ENCODE data around the gene WFIKKN2.
"Not testable (repeated sequence)": the region's sequence is repeated elsewhere in the genome, so short reads cannot be mapped to it uniquely, and the experiment has no call there.

The WFIKKN2 gene

DNA sequence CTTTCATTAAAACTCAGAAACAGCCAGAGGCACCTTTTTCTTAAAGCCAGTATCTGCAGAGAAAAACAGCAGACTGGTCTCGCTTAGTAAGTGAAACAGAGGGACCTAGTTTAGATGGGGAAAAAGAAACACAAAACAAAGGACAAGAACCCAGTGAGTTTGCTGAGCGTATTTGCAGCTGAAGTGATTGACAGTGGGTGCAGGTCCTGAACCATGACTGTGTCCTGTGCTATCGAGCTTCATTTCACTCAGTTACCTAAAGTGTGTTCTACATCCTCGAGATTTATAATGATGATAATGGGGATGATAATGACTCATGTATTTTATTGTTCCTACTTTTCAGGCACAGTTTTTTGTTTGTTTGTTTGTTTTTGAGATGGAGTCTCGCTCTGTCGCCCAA is 31.7 kb upstream of the WFIKKN2 start:
- TF ChIP-seq, protein P1, sequence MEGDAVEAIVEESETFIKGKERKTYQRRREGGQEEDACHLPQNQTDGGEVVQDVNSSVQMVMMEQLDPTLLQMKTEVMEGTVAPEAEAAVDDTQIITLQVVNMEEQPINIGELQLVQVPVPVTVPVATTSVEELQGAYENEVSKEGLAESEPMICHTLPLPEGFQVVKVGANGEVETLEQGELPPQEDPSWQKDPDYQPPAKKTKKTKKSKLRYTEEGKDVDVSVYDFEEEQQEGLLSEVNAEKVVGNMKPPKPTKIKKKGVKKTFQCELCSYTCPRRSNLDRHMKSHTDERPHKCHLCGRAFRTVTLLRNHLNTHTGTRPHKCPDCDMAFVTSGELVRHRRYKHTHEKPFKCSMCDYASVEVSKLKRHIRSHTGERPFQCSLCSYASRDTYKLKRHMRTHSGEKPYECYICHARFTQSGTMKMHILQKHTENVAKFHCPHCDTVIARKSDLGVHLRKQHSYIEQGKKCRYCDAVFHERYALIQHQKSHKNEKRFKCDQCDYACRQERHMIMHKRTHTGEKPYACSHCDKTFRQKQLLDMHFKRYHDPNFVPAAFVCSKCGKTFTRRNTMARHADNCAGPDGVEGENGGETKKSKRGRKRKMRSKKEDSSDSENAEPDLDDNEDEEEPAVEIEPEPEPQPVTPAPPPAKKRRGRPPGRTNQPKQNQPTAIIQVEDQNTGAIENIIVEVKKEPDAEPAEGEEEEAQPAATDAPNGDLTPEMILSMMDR (IDR thresholded peaks at IDR 0.05; ENCODE audit: borderline replicate concordance, control extremely low read depth, extremely low read depth, insufficient read depth, missing control alignments), result no peak
- in situ Hi-C loops (cut with MboI; ENCODE audit: low sequenced_read_pairs, unreplicated experiment), result no loop called here
- no peak for DNase-seq (ENCODE audit: low spot score)

DNA sequence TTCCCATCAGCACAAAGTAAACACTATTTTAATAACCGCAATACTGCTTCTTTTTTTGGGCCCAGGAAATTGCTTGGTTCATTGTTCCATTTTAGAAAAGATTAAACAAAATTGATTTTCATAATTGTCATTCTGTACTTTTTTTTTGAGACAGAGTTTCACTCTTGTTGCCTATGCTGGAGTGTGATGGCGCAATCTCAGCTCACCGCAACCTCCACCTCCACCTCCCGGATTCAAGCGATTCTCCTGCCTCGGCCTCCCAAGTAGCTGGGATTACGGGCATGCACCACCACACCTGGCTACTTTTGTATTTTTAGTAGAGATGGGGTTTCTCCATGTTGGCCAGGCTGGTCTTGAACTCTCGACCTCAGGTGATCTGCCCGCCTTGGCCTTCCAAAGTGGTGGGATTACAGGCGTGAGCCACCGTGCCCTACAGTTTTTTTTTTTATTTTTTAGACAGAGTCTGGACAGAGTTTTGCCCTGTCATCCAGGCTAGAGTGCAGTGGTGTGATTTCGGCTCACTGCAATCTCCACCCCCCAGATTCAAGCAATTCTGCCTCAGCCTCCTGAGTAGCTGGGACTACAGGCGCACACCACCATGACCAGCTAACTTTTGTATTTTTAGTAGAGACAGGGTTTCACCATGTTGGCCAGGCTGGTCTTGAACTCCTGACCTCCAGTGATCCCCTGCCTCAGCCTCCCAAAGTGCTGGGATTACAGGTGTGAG is 30.5 kb upstream of the WFIKKN2 start:
- in situ Hi-C loops (cut with MboI; ENCODE audit: low sequenced_read_pairs, unreplicated experiment); DNase-seq (ENCODE audit: low spot score): not testable (repeated sequence)

DNA sequence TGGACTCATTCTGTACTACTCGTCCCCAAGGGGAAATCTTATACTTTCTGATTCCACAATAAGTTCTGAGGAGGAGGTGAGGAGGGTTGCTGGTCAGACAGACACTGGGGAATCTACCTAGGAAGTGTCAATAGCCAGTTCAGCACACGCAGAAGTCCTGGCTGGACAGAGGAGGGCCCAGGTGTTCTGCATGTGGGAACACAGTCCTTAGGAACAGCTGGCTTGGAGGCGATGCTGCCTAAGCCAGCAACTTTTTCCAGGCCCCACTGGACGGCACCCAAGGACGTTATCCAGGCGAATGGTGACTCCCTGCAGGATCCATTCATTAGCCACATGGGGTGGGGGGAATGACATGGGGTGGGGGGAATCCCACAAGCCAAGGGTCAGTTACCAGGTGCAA is 29.9 kb upstream of the WFIKKN2 start:
- in situ Hi-C loops (cut with MboI; ENCODE audit: low sequenced_read_pairs, unreplicated experiment), result no loop called here
- TF ChIP-seq, protein P1 (IDR thresholded peaks at IDR 0.05; ENCODE audit: borderline replicate concordance, control extremely low read depth, extremely low read depth, insufficient read depth, missing control alignments), result no peak
- DNase-seq (ENCODE audit: low spot score), result no peak

DNA sequence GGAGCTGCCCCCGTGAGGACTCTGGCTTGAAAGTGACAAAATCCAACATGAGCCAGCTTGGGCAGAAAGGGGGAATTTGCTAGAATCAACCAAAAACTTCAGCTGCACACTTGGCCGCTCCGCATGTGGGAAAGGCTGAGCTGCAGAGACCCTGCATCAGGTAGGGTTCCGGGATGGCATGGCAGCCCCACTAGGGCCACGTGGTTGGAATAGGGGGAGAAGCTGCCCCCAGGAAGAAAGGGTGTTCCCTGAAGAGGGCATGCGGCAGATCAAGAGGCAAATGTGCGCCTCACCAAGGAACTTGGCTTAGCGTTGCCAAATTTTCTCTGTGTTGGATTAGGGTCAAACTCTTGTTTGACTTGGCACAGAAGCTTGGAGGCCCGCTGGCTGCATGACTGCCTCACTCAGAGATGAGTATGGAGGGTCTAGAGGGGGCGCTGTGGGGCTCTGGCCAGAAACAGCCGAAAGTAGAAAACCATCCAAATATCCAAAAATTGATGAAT is 29.2 kb upstream of the WFIKKN2 start:
- TF ChIP-seq, protein P1 (IDR thresholded peaks at IDR 0.05; ENCODE audit: borderline replicate concordance, control extremely low read depth, extremely low read depth, insufficient read depth, missing control alignments), result no peak
- DNase-seq (ENCODE audit: low spot score), result no peak
- in situ Hi-C loops (cut with MboI; ENCODE audit: low sequenced_read_pairs, unreplicated experiment), result no loop called here

DNA sequence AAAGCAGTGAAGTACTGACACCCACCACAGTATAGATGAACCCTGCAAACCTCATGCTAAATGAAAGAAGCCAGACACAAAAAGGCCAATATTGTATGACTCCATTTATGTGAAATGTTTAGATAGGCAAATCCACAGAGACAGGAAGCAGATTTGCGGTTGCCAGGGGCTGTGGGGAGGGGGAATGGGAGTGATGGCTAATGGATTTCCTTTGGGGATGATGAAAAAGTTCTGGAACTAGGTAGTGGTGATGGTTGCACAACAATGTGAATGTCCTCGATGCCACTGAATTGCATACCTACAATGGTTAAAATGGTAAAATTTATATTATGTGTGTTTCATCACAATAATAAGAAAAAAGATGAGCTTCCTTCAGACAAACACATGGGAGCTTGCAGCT is 28.4 kb upstream of the WFIKKN2 start:
- TF ChIP-seq, protein P1 (IDR thresholded peaks at IDR 0.05; ENCODE audit: borderline replicate concordance, control extremely low read depth, extremely low read depth, insufficient read depth, missing control alignments), result no peak
- in situ Hi-C loops (cut with MboI; ENCODE audit: low sequenced_read_pairs, unreplicated experiment), result no loop called here
- DNase-seq (ENCODE audit: low spot score), result no peak

DNA sequence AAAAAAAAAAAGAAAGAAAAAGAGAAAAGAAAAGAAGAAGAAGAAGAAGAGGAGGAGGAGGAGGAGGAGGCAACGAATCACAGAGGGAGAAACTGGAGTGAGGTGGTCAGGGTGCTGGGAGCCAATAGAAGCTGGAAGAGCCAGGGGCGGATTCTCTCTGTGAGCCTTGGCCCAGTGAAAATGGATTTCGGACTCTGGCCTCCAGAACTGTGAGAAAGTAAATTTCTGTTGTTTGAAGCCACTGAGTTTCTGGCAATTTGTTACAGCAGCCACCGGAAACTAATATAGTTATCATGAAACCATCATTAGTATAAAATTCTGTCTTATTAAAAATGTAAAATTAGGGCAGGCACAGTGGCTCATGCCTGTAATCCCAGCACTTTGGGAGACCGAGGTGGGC is 27.7 kb upstream of the WFIKKN2 start:
- in situ Hi-C loops (cut with MboI; ENCODE audit: low sequenced_read_pairs, unreplicated experiment), result no loop called here
- no peak for DNase-seq (ENCODE audit: low spot score)
- TF ChIP-seq, protein P1 (IDR thresholded peaks at IDR 0.05; ENCODE audit: borderline replicate concordance, control extremely low read depth, extremely low read depth, insufficient read depth, missing control alignments), result no peak

DNA sequence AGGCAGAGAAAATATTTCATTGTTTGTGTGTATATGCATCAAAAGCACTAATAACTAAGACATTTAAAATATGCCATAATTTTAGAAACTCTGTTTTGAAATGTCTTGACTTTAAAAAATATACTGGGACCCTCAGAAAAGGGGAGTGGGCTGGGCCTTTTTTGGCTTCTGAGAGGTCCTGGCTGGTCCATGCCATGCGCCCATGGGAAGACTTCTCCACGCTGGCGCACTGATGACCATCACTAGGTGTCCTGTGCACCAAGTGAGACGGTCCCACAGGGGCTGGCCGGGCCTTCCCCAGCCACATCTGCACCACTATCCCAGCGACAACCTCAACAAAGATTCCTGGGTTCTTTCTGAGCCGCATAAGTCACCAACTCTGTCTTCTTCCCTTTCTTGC is 27.0 kb upstream of the WFIKKN2 start:
- in situ Hi-C loops (cut with MboI; ENCODE audit: low sequenced_read_pairs, unreplicated experiment), result no loop called here
- DNase-seq (ENCODE audit: low spot score), result no peak
- TF ChIP-seq, protein P1 (IDR thresholded peaks at IDR 0.05; ENCODE audit: borderline replicate concordance, control extremely low read depth, extremely low read depth, insufficient read depth, missing control alignments), result no peak

Data from GM13976 (cell line).